ENCODE results near the gene TTBK1.

The TTBK1 gene

GRCh38 chr6:43256670-43257366 is 13.5 kb downstream of the TTBK1 start:
- DNase-seq = no peak

GRCh38 chr6:43257367-43258145 is 14.3 kb downstream of the TTBK1 start:
- no peak for DNase-seq

DNA sequence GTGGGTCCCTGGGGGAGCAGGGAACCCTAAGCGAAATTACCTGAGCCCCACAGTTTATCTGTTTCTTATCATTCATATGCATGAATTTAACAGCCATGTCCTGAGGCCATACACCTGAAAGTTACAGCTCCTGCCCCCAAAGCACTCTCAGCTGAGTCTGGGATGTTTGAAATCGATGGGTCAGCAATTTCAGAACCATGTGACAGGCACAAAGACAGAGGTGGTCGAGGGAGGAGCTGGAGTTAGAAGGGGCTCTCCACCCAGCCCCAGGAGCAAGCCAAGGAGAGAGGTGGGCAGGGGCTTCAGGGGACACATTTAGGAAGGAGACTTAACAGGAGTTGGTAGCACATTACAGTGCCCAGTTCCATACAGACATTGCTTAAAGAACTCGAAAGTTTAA is 14.9 kb downstream of the TTBK1 start:
- DNase-seq = no peak

GRCh38 chr6:43258807-43259686 is 15.8 kb downstream of the TTBK1 start:
- no peak for DNase-seq

DNA sequence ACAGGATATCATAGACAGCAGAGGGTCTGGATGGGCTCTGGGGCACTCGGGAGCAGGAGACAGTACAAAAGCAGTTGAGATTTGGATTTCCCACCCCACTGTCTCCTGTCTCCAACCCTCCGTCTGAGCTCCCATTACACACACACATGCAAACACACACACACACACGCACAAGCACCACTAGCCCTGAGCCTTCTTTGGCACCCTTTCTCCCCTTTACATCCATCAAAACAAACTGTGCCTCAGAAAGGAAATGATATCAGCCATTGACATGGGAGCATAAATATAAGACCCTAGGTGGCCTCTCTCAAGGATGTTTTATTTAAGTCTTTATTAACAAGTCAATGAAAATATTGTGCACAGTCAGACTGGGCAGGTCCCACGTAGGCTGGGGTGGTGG is 17.5 kb downstream of the TTBK1 start:
- DNase-seq = no peak

GRCh38 chr6:43261198-43261597 is 17.9 kb downstream of the TTBK1 start:
- no peak for DNase-seq

DNA sequence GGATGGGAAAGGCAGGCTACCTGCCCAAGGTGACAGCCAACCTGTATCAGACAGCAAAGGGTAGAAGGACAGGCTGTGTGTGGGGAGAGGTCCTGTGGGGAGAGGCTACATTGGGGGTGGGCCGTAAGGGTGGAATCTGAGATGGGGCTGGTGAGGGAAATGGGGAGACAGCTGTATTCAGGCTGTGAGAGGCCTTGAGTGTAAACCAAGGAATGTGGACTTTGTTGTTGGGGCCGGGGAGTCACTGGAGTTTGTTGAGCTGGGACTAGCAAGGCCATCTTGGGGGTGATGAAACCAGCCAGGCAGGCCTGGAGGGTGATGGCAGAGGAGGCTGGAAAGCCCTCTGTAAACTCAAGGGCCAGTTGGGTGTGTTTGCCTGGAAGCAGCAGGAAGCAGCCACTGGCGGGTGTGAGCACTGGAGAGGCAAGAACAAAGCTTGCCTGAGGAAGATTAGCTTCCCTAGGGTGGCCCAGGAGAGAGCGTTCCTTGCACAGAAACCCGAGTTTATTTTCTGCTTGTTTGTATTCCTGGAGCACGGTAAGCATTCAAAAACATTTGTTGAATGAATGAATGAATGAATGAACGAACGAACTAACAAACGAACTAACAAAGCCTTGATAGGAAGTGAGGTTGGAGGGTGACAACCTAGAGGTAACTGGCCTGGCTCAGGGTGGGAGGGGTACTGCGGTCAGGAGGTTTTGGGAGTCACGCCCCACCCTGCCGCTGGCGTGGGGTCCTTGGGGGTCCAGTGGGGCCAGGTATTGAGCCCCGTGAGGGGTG is 18.9 kb downstream of the TTBK1 start:
- DNase-seq = no peak

DNA sequence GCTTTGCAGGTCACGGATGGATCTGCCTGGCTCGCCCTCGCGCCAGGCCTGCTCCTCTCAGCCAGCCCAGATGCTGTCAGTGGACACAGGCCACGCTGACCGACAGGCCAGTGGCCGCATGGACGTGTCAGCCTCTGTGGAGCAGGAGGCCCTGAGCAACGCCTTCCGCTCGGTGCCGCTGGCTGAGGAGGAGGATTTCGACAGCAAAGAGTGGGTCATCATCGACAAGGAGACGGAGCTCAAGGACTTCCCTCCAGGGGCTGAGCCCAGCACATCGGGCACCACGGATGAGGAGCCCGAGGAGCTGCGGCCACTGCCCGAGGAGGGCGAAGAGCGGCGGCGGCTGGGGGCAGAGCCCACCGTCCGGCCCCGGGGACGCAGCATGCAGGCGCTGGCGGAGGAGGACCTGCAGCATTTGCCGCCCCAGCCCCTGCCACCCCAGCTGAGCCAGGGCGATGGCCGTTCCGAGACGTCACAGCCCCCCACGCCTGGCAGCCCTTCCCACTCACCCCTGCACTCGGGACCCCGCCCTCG is 19.6 kb downstream of the TTBK1 start:
- DNase-seq = no peak

- DNase-seq = peak; percentile 77
Measured at GRCh38 chr6:43263314-43264178, 20.3 kb downstream of the TTBK1 start.

- DNase-seq = no peak
Measured at GRCh38 chr6:43264599-43265145, 21.4 kb downstream of the TTBK1 start.

DNA sequence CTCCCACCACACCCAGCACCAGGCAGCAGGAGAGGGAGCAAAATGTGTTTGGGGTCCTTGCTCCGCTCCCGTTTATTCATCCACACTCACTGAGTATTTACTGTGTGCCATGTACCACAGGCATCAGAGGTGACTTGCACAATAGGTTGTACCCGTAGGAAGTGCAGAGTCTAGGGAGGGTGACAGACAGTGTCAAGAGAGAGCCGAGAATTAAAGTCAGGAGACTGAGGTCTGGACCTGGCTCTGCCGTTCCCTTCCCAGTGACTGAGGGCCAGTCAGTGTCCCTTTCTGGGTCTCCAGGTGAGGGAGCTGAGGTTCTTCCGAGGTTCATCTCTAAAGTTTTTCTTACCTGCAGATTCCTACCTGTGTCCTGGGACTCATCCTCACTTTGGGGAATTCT is 22.3 kb downstream of the TTBK1 start:
- no peak for DNase-seq

DNA sequence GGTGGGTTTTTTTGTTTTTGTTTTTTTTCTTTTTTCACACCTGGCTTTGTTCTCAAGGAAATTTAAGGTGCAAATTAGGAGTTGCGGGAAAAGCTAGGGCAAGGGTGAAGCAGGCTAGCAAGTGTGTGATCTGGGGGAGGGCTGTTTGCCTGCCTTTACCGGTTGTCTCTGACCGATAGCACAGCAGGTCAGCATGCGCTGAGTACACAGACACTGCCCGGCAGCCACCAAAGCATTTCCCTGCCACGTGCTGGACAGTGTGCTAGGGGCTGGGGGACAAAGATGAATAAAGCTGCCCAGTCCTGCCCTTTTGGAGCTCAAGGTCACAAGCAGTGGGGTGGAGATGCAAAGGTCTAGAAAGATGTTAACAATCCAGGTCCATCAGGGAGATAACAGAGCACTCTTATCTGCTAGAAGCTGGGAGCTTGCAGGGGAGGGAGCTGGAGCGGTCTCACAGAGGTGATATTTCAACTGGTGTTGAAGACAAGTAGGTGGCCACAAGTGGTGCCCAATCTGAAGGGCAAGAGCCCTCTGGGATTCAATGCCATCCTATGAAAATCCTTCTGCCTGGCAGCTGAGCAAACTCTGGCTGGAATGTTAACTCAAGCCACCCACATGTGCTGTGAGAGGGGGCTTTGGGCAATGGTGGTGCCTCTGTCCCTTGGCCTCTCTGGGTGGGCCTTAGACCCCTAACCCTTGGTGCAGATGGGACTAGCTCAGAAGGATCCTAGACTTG is 24.5 kb downstream of the TTBK1 start:
- peak; percentile 90 for DNase-seq

GRCh38 chr6:43268355-43268700 is 25.0 kb downstream of the TTBK1 start:
- peak; percentile 90 for DNase-seq

DNA sequence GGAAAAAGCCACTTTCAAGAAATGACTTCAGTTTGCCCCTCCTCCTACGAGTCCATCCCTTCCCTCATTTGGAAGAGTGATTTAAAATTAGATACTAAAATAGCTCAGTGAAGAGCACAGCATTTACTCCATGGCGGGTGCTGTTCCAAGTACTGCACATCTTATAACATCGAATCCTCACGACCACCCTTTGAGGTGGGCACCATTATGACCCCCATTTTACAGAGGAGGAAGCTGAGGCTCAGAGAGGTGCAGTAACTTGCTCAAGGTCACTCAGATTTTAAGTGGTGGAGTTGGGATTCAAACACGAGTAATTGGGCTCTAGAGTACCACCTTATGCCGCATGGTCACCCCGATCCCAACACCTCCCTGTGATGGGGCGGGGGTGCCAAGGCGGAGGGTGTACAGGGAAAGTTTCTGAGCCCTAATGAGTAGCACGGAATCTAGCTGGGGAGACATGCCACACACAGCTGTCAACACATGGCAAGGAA is 25.5 kb downstream of the TTBK1 start:
- no peak for DNase-seq

DNA sequence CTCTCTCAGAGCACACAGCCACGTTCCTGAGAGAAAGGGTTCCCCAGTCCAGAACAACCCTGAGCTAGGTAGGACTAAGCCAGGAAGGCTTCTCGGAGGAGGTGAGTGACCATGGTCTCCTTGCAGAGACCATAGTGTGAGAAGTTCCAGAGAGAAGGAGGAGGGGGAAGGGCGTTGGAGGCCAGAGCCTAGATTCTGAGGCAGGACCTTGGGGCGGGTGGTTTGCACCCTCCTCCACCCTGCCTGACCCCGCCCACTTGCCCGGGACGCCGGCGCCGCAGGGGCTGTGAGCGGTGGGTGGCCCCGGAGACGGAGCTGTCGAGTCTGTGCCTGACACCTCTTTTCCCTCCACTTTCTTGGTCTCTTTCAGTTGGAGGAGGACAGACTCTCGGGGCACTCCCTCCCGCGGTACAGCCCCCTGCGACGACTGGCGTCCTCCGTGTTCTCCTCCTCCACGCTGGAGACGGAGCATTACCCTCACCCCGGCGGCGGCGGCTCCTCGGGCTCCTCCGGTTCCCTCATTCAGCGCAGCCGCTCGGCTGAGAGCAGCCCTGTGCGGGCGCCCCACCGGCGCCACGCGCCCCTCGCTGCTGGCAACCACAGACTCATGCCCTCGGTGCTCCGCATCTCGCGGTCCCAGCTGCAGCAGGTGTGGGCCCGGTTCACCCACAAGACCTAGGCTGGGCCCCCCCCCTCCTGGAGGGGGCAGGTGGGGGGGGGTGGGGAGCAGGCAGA is 26.2 kb downstream of the TTBK1 start:
- peak; percentile 71 for DNase-seq

DNA sequence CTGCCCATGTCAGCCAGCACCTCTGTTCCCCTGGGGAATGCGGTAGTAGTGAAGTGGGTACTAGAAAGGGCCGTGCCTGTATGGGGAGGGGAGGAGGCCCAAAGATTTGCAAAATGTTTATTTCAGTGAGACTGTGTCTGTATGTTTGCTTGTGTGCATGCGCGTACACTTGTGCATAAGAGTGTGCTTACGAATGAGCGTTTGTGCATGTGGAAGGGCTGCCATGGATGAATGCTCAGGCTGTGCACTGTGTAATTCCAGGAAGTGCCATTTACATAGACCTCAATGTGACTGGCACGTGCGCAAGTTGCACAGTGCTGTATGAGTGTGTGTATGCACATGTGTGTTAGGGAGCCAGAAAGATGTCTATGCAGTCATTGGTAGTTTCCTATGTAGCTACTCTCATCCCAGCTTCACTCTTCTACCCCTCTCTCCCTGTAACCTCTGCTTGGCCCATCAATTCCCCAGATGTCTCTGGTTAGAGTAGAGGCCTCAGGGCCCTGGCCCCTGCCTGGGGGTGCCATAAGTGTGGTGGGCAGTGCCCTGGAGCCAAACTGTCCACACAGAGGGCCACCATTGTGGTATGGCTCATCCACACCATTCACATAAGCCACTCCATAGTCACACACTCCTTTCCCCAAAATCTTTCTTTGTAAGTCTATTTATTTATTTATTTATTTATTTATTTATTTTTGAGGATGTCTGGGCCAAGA is 28.0 kb downstream of the TTBK1 start:
- DNase-seq = no peak

GRCh38 chr6:43271944-43272343 is 28.7 kb downstream of the TTBK1 start:
- no peak for DNase-seq

- no peak for DNase-seq
Measured at GRCh38 chr6:43273707-43274106, 30.4 kb downstream of the TTBK1 start.
